GM21447 (cell line): ENCODE data around the gene PLD4.

ENCODE experiments used
- ATAC-seq: cut with Tn5 transposase; IDR thresholded peaks from one replicate; pipeline ENCODE4 v1.9.1; 2021; ENCODE audit not compliant: unreplicated experiment

The PLD4 gene

GRCh38 chr14:104973135-104973384 lies 48.4 kb downstream of the PLD4 start:
- no peak for ATAC-seq

DNA sequence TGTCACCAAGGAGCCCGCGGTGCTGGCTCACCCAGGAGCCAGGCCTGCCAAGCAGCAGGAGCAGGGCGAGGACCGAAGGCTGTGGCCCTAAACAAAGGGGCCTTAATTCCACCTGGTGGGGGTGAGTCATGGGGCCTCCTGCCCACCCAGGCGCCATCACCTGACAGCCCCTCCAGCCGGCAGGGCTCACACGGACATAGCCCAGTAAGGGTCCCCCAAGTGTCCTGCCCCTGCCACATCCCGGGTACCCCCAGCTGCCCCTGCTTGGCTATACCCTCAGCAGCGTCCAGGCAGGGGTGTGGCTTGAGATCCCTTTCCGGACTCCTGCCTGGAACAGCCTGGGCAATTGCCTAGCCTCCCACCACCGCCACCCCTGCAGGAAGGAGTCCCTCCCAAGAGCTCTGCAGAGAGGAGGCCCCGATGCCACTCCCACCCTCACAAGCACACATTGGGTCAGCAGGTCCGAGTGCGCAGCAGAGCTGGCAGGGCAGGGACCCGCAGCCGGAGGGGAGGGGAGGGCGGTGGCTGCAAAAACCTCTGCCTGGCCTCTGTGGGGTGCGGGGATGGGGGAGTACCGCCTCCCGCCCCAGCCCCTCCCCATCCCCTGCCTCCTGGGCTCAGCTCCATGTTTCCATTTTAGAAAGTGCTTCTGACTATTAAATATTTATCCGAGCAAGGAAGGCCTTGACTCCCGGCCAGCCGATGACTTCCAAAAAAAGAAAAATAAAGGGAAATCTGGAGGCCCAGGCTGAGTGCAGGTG lies 48.9 kb downstream of the PLD4 start:
- no peak for ATAC-seq

- ATAC-seq = no peak
Measured at GRCh38 chr14:104974146-104974541, 49.5 kb downstream of the PLD4 start.

DNA sequence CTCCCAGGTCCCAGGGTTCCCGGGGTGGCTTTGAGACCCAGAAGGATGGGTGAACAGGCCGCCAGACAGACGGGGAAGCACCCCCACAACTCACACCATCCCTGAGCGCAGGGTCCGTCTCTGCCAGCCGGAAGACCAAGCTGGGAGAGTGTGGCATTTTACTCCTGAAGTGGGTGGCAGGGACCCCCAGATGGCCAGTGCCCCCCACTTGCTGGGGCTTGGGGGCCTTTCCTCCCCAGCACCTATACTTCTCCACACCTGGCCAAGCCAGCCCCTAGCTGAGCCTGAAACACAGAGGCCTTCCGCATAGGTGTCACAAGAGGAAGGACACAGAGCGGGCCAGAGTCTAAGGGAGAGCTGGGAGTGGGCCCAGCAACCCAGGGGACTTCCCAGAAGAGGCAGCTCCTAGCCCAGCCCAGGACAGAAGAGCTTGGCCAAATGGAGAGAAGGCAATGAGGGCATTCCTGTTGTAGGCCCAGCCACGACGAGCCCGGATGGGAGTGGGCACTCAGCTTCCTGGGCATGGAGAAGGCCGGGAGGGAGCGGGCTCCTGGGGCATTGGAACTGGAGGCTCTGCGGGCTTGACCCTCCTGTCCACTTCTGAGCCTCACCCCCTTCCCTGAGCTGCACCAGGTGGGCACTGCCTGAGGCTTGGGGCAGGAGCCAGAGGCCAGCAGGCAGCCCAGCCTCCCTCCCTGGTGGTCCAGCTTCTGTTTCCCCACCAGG lies 50.1 kb downstream of the PLD4 start:
- ATAC-seq = no peak

DNA sequence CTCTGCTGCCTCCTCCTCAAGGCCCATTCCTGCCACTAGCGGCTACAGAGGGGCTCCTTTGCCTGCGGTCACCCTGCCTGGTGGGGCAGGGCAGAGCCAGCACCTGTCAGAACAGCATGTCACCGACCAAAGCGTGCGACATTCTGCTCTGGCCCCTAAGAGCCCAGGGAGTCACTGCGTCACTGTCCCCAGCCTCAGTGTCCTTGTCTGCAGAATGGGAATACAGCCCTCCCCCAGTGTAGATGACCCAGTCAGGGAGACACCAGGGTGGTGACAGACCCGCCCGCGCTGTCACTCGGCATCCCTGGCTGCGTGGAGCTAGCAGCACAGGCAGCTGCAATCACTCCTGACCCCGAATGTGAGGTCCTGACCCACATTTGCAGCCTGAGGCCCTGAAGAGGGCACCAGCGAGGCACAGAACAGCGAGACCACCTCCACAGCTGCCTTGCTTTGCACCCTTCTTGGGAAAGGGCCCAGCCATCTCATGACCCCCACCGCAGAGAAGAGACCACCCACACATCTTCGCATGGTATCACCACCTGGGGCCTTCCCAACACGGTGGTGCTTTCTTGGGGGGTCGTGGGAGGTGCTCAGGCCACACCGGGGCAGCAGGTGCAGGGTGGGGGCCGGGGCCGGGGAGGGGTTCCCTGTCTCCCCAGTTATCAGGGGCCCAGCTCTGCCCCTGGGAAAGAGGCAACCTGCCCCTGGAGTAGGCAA lies 51.0 kb downstream of the PLD4 start:
- no peak for ATAC-seq

DNA sequence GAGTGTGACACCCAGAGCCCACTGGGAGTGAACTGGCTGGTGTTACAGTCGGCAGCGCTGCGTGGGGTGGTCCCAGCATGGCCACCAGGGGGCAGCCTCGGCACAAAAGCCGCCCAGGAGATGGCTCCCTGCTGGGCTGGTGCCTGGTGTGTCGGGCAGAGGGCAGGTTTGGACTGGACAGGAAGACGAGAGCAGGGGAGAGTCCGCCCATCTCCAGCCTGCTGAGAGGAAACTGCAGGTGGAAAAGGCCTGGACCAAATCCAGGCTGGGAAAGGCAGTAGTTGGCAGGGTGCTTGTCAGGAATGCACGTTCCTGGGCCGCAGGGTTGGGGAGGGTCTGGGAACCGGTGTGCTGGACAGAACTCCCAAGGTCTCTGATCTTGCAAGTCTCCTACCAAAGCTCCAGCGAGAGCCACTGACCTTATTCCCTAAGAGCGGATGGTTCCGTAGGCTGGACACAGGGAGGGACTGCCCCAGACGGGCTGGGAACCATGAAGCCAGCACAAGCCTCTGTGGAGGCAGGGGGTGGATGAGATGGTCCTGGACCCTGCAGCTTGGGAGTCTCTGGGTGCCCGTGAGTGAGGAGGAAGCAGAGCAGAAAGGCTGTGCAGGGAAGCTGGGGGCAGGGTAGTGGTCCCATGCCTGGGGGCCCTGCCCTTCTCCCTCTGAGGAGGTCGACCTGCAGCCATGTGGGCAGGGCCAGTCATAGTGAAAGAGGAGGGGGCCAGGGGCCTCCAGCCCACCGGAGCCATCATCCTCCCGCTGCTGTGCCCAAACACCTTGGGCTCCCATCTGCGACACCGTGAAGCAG lies 51.7 kb downstream of the PLD4 start:
- ATAC-seq = no peak

DNA sequence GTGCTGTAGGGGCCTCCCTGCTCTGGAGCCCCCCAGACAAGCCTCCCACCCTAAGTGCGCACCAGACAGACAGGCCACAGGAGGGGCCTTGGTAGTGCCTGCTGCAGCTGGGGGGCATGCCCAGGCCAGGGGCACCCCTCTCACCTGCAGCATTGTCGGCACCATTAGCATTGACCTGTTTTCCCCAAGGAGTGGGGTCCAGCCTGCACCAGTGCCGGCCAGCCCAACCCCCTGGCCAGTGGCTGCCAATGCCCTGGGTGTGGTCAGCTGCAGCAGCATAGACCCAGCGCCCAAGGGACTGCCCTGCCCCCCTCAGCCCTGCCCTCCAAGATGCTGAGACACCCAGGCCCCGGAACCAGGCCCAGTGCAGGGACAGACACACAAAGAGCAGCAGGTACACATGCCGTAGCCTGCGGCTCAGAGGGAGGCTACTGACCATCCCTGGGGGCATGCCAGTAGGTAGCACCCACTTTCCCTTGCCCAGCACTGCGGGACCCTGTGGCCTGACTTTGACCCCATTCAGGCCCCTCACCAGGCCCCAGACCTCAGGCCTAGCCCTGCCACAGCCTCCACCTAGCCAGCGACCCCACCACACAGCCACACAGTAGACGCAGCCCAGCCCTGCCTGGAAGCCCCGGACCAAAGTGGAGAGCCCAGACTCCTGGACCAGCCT lies 52.5 kb downstream of the PLD4 start:
- no peak for ATAC-seq

DNA sequence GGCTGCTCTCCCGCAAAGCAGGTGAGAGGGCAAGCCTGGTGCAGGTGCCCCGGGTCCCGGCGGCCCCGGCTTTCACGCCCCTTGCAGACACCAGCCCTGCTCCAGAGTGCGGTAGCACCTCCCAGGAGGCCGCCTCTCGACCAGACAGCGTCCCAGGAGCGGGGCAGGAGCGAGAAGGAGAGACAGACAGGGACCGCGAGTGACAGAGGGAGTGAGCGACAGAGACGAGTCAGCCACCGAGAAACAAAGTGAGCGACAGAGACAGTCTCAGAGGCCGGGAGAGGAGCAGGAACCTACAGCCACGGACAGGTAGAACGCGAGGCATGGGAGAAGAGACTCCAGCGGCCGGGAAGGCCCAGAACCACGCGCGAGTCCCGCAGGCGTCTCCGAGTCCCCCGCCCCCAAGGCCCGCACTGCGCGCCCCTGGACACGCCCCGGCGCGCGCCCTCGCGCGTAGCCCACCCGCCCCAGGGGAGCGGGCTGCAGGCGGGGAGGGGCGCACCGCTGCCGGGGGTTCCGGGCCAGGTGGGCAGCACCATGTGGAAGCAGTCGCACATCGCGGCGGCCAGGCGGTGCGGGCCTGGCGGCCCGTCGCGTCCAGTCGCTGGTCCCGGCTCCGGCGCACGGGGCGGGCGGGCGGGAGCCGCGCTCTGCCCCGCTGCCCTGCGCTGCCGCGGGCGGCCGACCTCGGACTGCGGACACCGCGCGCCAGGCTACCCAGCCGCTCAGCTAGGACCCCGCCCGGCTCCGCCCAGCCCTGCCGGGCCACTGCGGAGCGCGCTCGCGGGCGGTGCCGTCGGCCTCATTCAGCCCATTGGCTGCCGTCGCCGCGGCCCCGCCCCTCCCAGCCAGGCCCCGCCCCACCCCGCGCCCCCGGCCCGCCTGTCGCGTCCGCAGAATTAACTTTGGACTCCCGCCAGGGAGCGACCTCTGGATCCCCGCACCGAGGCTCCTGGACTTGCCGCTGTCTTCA lies 53.3 kb downstream of the PLD4 start, which contains the start of gene AHNAK2:
Gene AHNAK2, minus strand, starts transcription at position 694 of the 973 bp plus-strand sequence. Its CDS starts 137 bp downstream, at position 557.
- no peak for ATAC-seq

DNA sequence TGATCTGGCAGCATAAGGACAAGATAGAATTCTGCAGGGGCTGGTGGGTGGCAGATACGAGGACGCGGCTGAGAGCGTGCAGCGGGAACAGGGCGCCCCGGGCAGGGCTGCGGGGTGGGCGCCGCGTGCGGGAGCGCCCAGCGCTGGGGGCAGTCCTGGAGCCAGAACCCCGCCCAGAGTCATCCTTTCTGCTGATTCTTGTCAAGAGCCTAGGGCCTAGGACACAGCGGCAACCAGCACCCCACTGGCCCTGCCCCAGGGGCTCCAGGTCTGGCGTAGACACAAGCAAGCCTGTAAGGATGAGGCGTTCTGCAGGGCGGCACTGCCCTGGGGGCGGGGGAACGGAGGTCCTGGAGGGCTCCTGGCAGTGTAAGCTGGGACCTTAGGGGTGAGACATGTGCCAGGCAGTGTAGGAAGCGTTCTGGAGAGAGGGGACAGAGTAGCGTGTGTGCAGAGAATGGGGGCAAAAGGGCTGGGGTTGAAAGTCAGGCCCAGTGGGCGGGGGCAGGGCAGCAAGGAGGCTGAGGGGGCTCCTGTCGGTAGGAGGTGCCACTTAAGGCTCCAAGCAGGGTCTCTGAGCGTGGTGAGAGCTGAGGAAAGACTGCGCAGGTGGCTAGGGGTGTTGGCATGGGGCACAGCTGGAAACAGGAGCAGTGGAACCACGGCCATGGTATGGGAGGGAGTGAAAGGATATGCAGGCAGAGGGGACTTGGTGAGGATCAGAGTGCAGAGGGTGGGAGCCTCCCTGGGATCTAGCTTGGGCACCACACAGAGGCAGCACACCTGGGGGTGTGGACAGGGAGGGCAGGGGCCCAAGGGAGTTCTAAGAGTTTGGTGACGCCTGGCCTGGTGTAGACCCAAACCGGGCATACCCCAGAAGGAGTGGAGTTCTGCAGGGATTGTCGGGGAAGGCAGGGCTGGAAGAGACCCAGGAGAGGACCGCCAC lies 54.3 kb downstream of the PLD4 start:
- ATAC-seq = no peak

DNA sequence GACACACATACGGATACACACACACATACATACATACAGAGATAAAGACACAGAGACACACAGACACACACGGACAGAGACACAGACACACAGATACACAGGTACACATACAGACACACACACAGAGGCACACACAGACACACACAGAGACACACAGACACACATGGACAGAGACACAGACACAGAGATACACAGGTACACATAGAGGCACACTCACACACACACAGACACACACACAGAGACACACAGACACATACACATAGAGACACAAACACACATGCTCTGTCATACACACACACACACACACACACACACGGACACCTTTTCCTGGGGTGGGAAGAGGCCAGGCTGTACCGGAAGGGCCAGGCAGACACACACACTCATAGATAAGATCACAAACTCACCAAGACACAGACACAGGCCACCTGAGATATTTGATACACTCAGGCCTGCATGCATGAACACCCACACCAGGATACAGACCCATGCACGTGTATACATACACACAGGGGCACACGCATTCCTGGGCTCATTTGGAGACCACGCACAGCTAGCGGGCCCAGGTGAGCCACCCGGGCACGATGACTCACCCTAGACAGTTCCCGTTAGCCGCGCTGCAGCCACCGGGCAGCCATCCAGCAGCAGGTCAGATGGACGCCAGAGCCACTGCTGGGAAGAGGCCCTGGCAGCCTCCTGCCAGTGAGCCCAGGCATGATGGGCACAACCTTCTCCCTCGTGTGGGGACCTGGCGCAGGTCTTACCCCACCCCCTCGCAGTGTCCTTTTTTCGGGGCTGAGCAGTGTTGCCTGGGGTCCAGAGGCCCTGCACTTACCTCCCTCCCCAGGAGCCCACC lies 55.3 kb downstream of the PLD4 start:
- no peak for ATAC-seq

GRCh38 chr14:104980611-104981531 lies 56.2 kb downstream of the PLD4 start:
- ATAC-seq = no peak

- ATAC-seq = no peak
Measured at GRCh38 chr14:104981699-104982541, 57.2 kb downstream of the PLD4 start.

- ATAC-seq = no peak
Measured at GRCh38 chr14:104982548-104983230, 58.0 kb downstream of the PLD4 start.
